Activated CD8-positive, alpha-beta T cell treated with anti-CD3 and anti-CD28 coated beads for 36 hours (primary cell): ENCODE data around the gene CKS1B. TPM values are rescaled to one million over a fixed set of nuclear protein-coding genes. Genes with fewer than 3 reads are reported as not detected.
A peak's percentile ranks its signal among the peaks of the same experiment; 100 is the strongest.
"Not testable (repeated sequence)": the region's sequence is repeated elsewhere in the genome, so short reads cannot be mapped to it uniquely, and the experiment has no call there.

Source experiments
- ATAC-seq: fragments of 200-7000 bp; cut with Tn5 transposase; one replicate; pipeline ENCODE4 v1.10.0; 2021; ENCODE audit warnings: mild to moderate bottlenecking, moderate library complexity
- CTCF ChIA-PET: fragments of 350-600 bp; sonication (Branson Sonifier 250); formaldehyde crosslinking; loops from one replicate; lab custom pipeline; 2021; ENCODE audit warnings: antibody characterized with exemption; lab: Charles Lee
- POLR2A ChIA-PET: fragments of 350-600 bp; sonication (Branson Sonifier 250); formaldehyde crosslinking; loops from one replicate; lab custom pipeline; 2021; ENCODE audit warnings: antibody characterized with exemption; lab: Charles Lee
- DNase-seq: peaks from one replicate; pipeline ENCODE4 v3.0.0-alpha.2; 2020
- H3K27ac Mint-ChIP-seq: one replicate; pipeline ENCODE4 v1.8.0; 2021; ENCODE audit warnings: mild to moderate bottlenecking, mixed read lengths
- H3K27me3 Mint-ChIP-seq: one replicate; pipeline ENCODE4 v1.8.0; 2021; ENCODE audit warnings: mixed read lengths
- H3K36me3 Mint-ChIP-seq: one replicate; pipeline ENCODE4 v1.8.0; 2021; ENCODE audit warnings: low read depth, mixed read lengths
- H3K4me1 Mint-ChIP-seq: one replicate; pipeline ENCODE4 v1.8.0; 2021; ENCODE audit warnings: low read depth, mixed read lengths
- H3K4me3 Mint-ChIP-seq: one replicate; pipeline ENCODE4 v1.8.0; 2021; ENCODE audit warnings: mild to moderate bottlenecking, moderate library complexity, mixed read lengths
- H3K9me3 Mint-ChIP-seq: one replicate; pipeline ENCODE4 v1.8.0; 2021; ENCODE audit warnings: mixed read lengths
- CTCF ChIP-seq: fragments of 200-600 bp; IDR thresholded peaks from one replicate; pipeline ENCODE4 v1.8.0; 2022; ENCODE audit warnings: antibody characterized with exemption, mild to moderate bottlenecking
- intact Hi-C: fragments of 100-400 bp; cut with micrococcal nuclease; formaldehyde crosslinking; loops from one replicate; pipeline ENCODE4 v1.10.0; 2022
- total RNA-seq, 2 experiments: library from RNA; stranded (reverse); gene quantifications; one replicate each; pipeline ENCODE4 v1.2.3, GENCODE V29; 2021

CKS1B gene
- total RNA-seq, 2 experiments from 2014 or later, result 172 to 173 TPM

GRCh38 chr1:154973344-154974101 is 958 bp upstream of the CKS1B start:
- Mint-ChIP-seq H3K4me1 (peaks cover 30% of the 10 kb centered on the region), H3K9me3 (no peaks in the 10 kb centered on the region), H3K27ac (no peak overlapping the region), H3K36me3 (peaks cover 14% of the 10 kb centered on the region), H3K4me3 (no peak overlapping the region), H3K27me3 (no peaks in the 10 kb centered on the region)
- intact Hi-C loops, result loop anchor here (5.0 kb wide), 2 partner anchors 44 to 89 kb away; partner anchors contain the start of gene EFNA4
- POLR2A ChIA-PET, result interaction anchor here (0.6 to 6.9 kb wide), 9 partner anchors 10 to 196 kb away, joined by 3 to 55 read pairs (median 5); partner anchors contain the start of genes FLAD1, PBXIP1 and PYGO2
- ATAC-seq (peak; percentile 29), DNase-seq (peak; percentile 99)
- no peak for TF ChIP-seq CTCF
- CTCF ChIA-PET, result interaction anchor here (0.8 to 6.5 kb wide), 12 partner anchors 9 to 221 kb away, joined by 3 to 34 read pairs (median 4); partner anchors contain the start of genes PBXIP1, PMVK and PYGO2

- ChIA-PET CTCF (interaction anchor here (1.0 to 6.5 kb wide), 4 partner anchors 14 to 96 kb away, joined by 4 to 34 read pairs (median 6); partner anchors contain the start of gene PYGO2), POLR2A (interaction anchor here (0.7 to 6.9 kb wide), 14 partner anchors 9 to 194 kb away, joined by 3 to 55 read pairs (median 6); partner anchors contain the start of genes FLAD1, LENEP and PYGO2)
- peak; percentile 60 for ATAC-seq
- intact Hi-C loops, result loop anchor here (5.0 kb wide), 2 partner anchors 42 to 87 kb away; partner anchors contain the start of gene EFNA4
- TF ChIP-seq CTCF, result no peak
- Mint-ChIP-seq H3K27ac (no peak overlapping the region), H3K27me3 (no peaks in the 10 kb centered on the region), H3K4me1 (peaks cover 25% of the 10 kb centered on the region), H3K9me3 (no peaks in the 10 kb centered on the region), H3K36me3 (peaks cover 22% of the 10 kb centered on the region), H3K4me3 (no peak overlapping the region)
- peak; percentile 97 for DNase-seq
These were observed 427 bp downstream of the CKS1B start for GRCh38 chr1:154974808-154975408.

GRCh38 chr1:154975409-154976059 is 1.1 kb downstream of the CKS1B start:
- intact Hi-C loops, result no loop called here
- no peak overlapping the region for H3K4me3 Mint-ChIP-seq
- peak; percentile 9 for ATAC-seq
- H3K36me3 Mint-ChIP-seq, result peaks cover 24% of the 10 kb centered on the region
- H3K9me3 Mint-ChIP-seq, result no peaks in the 10 kb centered on the region
- TF ChIP-seq CTCF, result no peak
- peak; percentile 81 for DNase-seq
- ChIA-PET CTCF (interaction anchor here (1.0 to 6.5 kb wide), 4 partner anchors 23 to 110 kb away, joined by 3 to 34 read pairs (median 4); partner anchors contain the start of gene PMVK), POLR2A (interaction anchor here (0.6 to 6.9 kb wide), 15 partner anchors 8 to 471 kb away, joined by 3 to 55 read pairs (median 7); partner anchors contain the start of genes FLAD1, LENEP and PYGO2)
- no peak overlapping the region for H3K27ac Mint-ChIP-seq
- H3K4me1 Mint-ChIP-seq, result peaks cover 25% of the 10 kb centered on the region
- H3K27me3 Mint-ChIP-seq, result no peaks in the 10 kb centered on the region

GRCh38 chr1:154977762-154978161 is 3.3 kb downstream of the CKS1B start:
- DNase-seq, intact Hi-C loops, H3K4me1 Mint-ChIP-seq, H3K27me3 Mint-ChIP-seq, ATAC-seq, H3K27ac Mint-ChIP-seq, H3K9me3 Mint-ChIP-seq: not testable (repeated sequence)
- Mint-ChIP-seq H3K4me3 (peak overlapping the region; percentile 17), H3K36me3 (peaks cover 25% of the 10 kb centered on the region)
- CTCF ChIA-PET, result interaction anchor here (1.7 to 13.2 kb wide), 2 partner anchors 20 to 195 kb away, joined by 3 to 108 read pairs; partner anchors contain the start of gene KRTCAP2
- POLR2A ChIA-PET, result interaction anchor here (0.7 to 4.6 kb wide), 2 partner anchors 16 to 22 kb away, joined by 3 to 33 read pairs; no protein-coding TSS in a partner anchor

GRCh38 chr1:154978360-154978759 is 3.9 kb downstream of the CKS1B start:
- Mint-ChIP-seq H3K27ac (no peak overlapping the region), H3K36me3 (peaks cover 25% of the 10 kb centered on the region), H3K4me3 (no peak overlapping the region), H3K27me3 (no peaks in the 10 kb centered on the region), H3K9me3 (no peaks in the 10 kb centered on the region), H3K4me1 (peaks cover 5% of the 10 kb centered on the region)
- ATAC-seq, result no peak
- ChIA-PET POLR2A (no interaction called here), CTCF (interaction anchor here (1.4 to 13.2 kb wide), 3 partner anchors 20 to 41 kb away, joined by 3 to 108 read pairs (median 7); no protein-coding TSS in a partner anchor)
- no peak for TF ChIP-seq CTCF
- no peak for DNase-seq
- intact Hi-C loops, result no loop called here
